NB4 (cell line): ENCODE results near the gene SEPHS1.

Source experiments
- CTCF ChIP-seq: IDR thresholded peaks from one replicate; pipeline ENCODE4 v1.5.1; 2012; ENCODE audit warnings: low read depth, low read length
- MAX ChIP-seq: IDR thresholded peaks from 2 replicates; pipeline ENCODE4 v1.6.1; 2011; ENCODE audit warnings: low read depth, low read length
- MYC ChIP-seq: IDR thresholded peaks from 2 replicates; pipeline ENCODE4 v1.6.1; 2011; ENCODE audit warnings: low read depth, low read length
- POLR2A ChIP-seq: IDR thresholded peaks from 2 replicates; pipeline ENCODE4 v1.6.1; 2011; ENCODE audit warnings: mild to moderate bottlenecking; ENCODE audit not compliant: insufficient read length; ENCODE audit errors: extremely low read depth

- TF ChIP-seq CTCF (no peak), MAX (no peak), POLR2A (no peak), MYC (no peak)
Measured at GRCh38 chr10:13365831-13366230, 17.7 kb upstream of the SEPHS1 start.
